ENCODE results near the gene CERKL. TPM values are rescaled to one million over a fixed set of nuclear protein-coding genes. Genes with fewer than 3 reads are reported as not detected.

The CERKL gene
- total and polyA plus RNA-seq, 2 donors from 2014 or later, result 7.8 to 8.0 TPM

GRCh38 chr2:181546086-181546485, 110.8 kb downstream of the CERKL start:
- Histone ChIP-seq H3K4me3 (ENCODE audit: low read length in 3 of 3) (no peak overlapping the region), H3K27ac (ENCODE audit: low read depth in 2 of 2, low read length in 2 of 2) (no peak overlapping the region), H3K9me3 (ENCODE audit: control insufficient read depth in 2 of 3, insufficient read depth in 1 of 3, low read length in 3 of 3) (no peaks in the 10 kb centered on the region), H3K27me3 (ENCODE audit: control insufficient read depth, insufficient read depth, low read length) (no peaks in the 10 kb centered on the region), H3K9ac (ENCODE audit: low read length in 3 of 3) (no peak overlapping the region), H3K4me1 (ENCODE audit: control insufficient read depth in 2 of 3, insufficient read depth in 2 of 3, low read depth in 1 of 3, low read length in 3 of 3) (no peaks in the 10 kb centered on the region), H3K36me3 (ENCODE audit: control insufficient read depth in 2 of 3, insufficient read depth in 3 of 3, low read length in 3 of 3) (no peaks in the 10 kb centered on the region)
- TF ChIP-seq CTCF (IDR thresholded peaks at IDR 0.05; ENCODE audit: borderline replicate concordance, extremely low read depth, insufficient read depth), result no peak
- no peak for DNase-seq
- FAIRE-seq, result no peak
- intact Hi-C loops (cut with DNase I), result no loop called here

GRCh38 chr2:181542170-181542569, 114.7 kb downstream of the CERKL start:
- intact Hi-C loops (cut with DNase I), result no loop called here
- FAIRE-seq, result no peak

GRCh38 chr2:181540421-181540820, 116.5 kb downstream of the CERKL start:
- intact Hi-C loops (cut with DNase I), result no loop called here
- no peak overlapping the region for H3K9ac ChIP-seq (ENCODE audit: low read length in 3 of 3)
- FAIRE-seq (no peak), DNase-seq (no peak)
- no peaks in the 10 kb centered on the region for H3K27me3 ChIP-seq (ENCODE audit: control insufficient read depth, insufficient read depth, low read length)
- H3K4me1 ChIP-seq (ENCODE audit: control insufficient read depth in 2 of 3, insufficient read depth in 2 of 3, low read depth in 1 of 3, low read length in 3 of 3), result no peaks in the 10 kb centered on the region
- H3K27ac ChIP-seq (ENCODE audit: low read depth in 2 of 2, low read length in 2 of 2), result no peak overlapping the region
- no peak overlapping the region for H3K4me3 ChIP-seq (ENCODE audit: low read length in 3 of 3)
- no peaks in the 10 kb centered on the region for H3K9me3 ChIP-seq (ENCODE audit: control insufficient read depth in 2 of 3, insufficient read depth in 1 of 3, low read length in 3 of 3)
- no peak for TF ChIP-seq CTCF (IDR thresholded peaks at IDR 0.05; ENCODE audit: borderline replicate concordance, extremely low read depth, insufficient read depth)
- H3K36me3 ChIP-seq (ENCODE audit: control insufficient read depth in 2 of 3, insufficient read depth in 3 of 3, low read length in 3 of 3), result peaks cover 0 to 4% (median 0%) of the 10 kb centered on the region in 3 donors

More at GRCh38 chr2:181542170-181542569, 114.7 kb downstream of the CERKL start:
- Histone ChIP-seq H3K4me3 (ENCODE audit: low read length in 3 of 3) (no peak overlapping the region), H3K27ac (ENCODE audit: low read depth in 2 of 2, low read length in 2 of 2) (no peak overlapping the region), H3K4me1 (ENCODE audit: control insufficient read depth in 2 of 3, insufficient read depth in 2 of 3, low read depth in 1 of 3, low read length in 3 of 3) (no peaks in the 10 kb centered on the region), H3K36me3 (ENCODE audit: control insufficient read depth in 2 of 3, insufficient read depth in 3 of 3, low read length in 3 of 3) (peaks cover 0 to 4% (median 0%) of the 10 kb centered on the region in 3 donors), H3K9ac (ENCODE audit: low read length in 3 of 3) (no peak overlapping the region), H3K27me3 (ENCODE audit: control insufficient read depth, insufficient read depth, low read length) (no peaks in the 10 kb centered on the region), H3K9me3 (ENCODE audit: control insufficient read depth in 2 of 3, insufficient read depth in 1 of 3, low read length in 3 of 3) (no peaks in the 10 kb centered on the region)
- no peak for DNase-seq
- TF ChIP-seq CTCF (IDR thresholded peaks at IDR 0.05; ENCODE audit: borderline replicate concordance, extremely low read depth, insufficient read depth), result no peak

GRCh38 chr2:181536730-181537129, 120.2 kb downstream of the CERKL start:
- H3K36me3 ChIP-seq (ENCODE audit: control insufficient read depth in 2 of 3, insufficient read depth in 3 of 3, low read length in 3 of 3), result peaks cover 0 to 4% (median 0%) of the 10 kb centered on the region in 3 donors

More at GRCh38 chr2:181536730-181537129, 120.2 kb downstream of the CERKL start:
- FAIRE-seq, result no peak
- Histone ChIP-seq H3K9ac (ENCODE audit: low read length in 3 of 3) (no peak overlapping the region), H3K9me3 (ENCODE audit: control insufficient read depth in 2 of 3, insufficient read depth in 1 of 3, low read length in 3 of 3) (no peaks in the 10 kb centered on the region), H3K27ac (ENCODE audit: low read depth in 2 of 2, low read length in 2 of 2) (no peak overlapping the region), H3K4me3 (ENCODE audit: low read length in 3 of 3) (no peak overlapping the region), H3K4me1 (ENCODE audit: control insufficient read depth in 2 of 3, insufficient read depth in 2 of 3, low read depth in 1 of 3, low read length in 3 of 3) (no peaks in the 10 kb centered on the region), H3K27me3 (ENCODE audit: control insufficient read depth, insufficient read depth, low read length) (no peaks in the 10 kb centered on the region)
- no peak for TF ChIP-seq CTCF (IDR thresholded peaks at IDR 0.05; ENCODE audit: borderline replicate concordance, extremely low read depth, insufficient read depth)
- no peak for DNase-seq
- intact Hi-C loops (cut with DNase I), result no loop called here

Data from kidney (tissue), 14 donors.